ENCODE results near the gene CPNE2.

DNA sequence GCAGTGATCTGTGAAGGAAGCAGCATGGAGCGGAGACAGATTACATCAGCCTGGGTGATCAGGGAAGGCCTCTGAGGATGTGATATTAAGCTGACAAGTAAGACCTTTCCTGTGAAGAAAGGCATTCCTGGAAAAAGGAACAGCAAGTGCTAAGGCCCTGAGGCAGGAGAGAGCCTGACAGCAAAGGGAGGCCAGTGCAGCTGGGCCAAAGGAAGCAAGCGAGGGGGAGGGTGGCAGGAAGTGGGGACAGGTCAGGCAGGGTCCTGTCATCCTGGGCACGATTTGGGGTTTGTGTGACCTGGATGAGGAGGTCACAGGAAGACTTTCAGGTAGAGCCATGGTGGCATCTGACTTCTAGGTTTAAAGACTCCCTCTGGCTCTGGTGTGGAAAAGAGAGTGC lies 12.3 kb downstream of the CPNE2 start:
- no peak for TF ChIP-seq EZH2 (IDR thresholded peaks at IDR 0.05)
- no peak for TF ChIP-seq POLR2AphosphoS5 (IDR thresholded peaks at IDR 0.05; ENCODE audit: borderline replicate concordance, low read depth, low read length)
- no peak for TF ChIP-seq FOXP2 (optimal IDR thresholded peaks at IDR 0.05; ENCODE audit: control extremely low read depth, extremely low read length, insufficient read depth)

All from SK-N-MC (cell line).